ENCODE data around the gene WDPCP.

DNA sequence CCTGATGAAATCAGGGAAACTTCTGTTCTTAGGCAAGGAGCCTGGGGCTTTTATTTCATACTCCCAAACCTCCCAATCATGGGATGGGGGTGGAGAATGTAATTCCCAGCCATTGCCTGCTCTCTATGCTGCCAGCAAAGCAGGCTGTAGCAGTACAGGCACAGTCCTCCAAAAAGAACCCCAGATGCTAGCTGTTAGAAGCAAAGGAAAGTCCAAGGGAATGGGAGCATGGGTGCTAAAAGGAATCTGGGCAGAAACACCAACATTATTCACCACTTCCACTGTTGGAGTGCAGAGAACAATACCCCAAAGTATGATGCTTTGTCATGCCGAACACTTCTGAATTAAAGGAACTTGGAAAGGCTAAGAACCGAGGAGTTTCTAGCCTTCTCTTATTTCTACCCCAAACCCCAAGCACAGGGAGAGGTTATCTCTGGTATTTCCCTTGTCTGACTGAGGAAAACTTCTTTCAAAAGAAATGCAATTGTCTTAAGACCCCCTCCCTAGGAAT lies 25.2 kb upstream of the WDPCP start:
- TF ChIP-seq POLR2A (IDR thresholded peaks at IDR 0.05; ENCODE audit: low read depth) (no peak), EP300 (IDR thresholded peaks at IDR 0.05) (no peak)
- TF ChIP-seq, protein P1, sequence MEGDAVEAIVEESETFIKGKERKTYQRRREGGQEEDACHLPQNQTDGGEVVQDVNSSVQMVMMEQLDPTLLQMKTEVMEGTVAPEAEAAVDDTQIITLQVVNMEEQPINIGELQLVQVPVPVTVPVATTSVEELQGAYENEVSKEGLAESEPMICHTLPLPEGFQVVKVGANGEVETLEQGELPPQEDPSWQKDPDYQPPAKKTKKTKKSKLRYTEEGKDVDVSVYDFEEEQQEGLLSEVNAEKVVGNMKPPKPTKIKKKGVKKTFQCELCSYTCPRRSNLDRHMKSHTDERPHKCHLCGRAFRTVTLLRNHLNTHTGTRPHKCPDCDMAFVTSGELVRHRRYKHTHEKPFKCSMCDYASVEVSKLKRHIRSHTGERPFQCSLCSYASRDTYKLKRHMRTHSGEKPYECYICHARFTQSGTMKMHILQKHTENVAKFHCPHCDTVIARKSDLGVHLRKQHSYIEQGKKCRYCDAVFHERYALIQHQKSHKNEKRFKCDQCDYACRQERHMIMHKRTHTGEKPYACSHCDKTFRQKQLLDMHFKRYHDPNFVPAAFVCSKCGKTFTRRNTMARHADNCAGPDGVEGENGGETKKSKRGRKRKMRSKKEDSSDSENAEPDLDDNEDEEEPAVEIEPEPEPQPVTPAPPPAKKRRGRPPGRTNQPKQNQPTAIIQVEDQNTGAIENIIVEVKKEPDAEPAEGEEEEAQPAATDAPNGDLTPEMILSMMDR (IDR thresholded peaks at IDR 0.05), result no peak

Data from esophagus muscularis mucosa (tissue), 4 donors.